ENCODE results near the gene ADAP1.
"Not testable (repeated sequence)": the region's sequence is repeated elsewhere in the genome, so short reads cannot be mapped to it uniquely, and the experiment has no call there.

ADAP1 gene

GRCh38 chr7:974820-975681, 20.6 kb upstream of the ADAP1 start, which contains the start of gene COX19:
TSS of gene COX19 (minus strand) at chr7:975549. CDS start at chr7:975509, 40 bp downstream.
- no peak for DNase-seq (ENCODE audit: low read depth)

DNA sequence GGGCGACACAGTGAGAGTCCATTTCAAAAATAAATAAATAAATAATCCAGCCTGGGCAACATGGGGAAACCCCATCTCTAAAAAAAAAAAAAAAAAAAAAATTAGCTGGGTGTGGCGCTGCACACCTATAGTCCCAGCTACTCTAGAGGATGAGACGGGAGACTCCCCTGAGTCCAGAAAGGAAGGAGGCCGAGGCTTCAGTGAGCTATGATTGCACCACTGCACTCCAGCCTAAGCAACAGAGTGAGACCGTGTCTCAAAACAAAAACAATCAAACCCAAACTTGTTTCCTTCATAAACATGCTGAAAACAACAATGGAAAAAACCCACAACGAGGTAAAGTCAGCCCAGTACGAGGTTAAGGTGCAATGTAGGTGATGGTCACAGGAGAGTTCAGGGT, 19.7 kb upstream of the ADAP1 start:
- no peak for DNase-seq (ENCODE audit: low read depth)

DNA sequence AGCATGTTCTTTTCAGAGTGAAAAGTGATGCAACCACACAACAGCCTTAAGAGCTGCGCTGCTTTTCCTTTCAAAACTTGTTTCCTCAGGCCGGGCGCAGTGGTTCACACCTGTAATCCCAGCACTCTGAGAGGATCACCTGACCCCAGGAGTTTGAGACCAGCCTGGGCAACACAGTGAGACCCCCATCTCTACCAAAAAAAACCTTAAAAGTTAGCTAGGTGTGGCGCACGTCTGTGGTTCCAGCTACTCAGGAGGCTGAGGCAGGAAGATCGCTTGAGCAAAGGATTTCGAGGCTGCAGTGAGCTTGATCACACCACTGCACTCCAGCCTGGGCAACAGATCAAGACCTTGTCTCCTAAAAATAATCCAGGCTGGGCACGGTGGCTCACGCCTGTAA, 18.8 kb upstream of the ADAP1 start:
- no peak for DNase-seq (ENCODE audit: low read depth)

- DNase-seq (ENCODE audit: low read depth), result no peak
These were observed 18.3 kb upstream of the ADAP1 start for GRCh38 chr7:972676-973309.

DNA sequence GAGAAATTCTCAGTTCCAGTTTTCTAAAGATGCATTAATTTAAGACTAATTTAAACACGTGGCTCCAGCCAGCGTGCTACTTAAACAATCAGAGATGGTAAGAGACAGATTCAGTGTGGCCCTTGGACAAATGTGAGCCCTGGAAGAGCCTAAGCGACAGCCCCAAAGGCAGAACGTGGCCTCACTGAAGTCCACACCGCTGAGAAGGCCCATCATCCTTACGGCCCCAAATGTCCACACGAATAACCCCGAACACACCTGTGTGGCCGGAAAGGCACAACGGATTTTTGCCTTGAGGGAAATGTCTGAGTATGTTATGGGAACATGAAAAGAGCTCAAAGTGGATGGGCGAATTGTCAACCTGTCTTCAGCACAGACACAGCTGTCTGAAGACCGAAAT, 17.6 kb upstream of the ADAP1 start:
- DNase-seq (ENCODE audit: low read depth), result no peak

GRCh38 chr7:970744-971143, 16.3 kb upstream of the ADAP1 start:
- no peak for DNase-seq (ENCODE audit: low read depth)

GRCh38 chr7:969403-969802, 14.9 kb upstream of the ADAP1 start:
- no peak for DNase-seq (ENCODE audit: low read depth)

DNA sequence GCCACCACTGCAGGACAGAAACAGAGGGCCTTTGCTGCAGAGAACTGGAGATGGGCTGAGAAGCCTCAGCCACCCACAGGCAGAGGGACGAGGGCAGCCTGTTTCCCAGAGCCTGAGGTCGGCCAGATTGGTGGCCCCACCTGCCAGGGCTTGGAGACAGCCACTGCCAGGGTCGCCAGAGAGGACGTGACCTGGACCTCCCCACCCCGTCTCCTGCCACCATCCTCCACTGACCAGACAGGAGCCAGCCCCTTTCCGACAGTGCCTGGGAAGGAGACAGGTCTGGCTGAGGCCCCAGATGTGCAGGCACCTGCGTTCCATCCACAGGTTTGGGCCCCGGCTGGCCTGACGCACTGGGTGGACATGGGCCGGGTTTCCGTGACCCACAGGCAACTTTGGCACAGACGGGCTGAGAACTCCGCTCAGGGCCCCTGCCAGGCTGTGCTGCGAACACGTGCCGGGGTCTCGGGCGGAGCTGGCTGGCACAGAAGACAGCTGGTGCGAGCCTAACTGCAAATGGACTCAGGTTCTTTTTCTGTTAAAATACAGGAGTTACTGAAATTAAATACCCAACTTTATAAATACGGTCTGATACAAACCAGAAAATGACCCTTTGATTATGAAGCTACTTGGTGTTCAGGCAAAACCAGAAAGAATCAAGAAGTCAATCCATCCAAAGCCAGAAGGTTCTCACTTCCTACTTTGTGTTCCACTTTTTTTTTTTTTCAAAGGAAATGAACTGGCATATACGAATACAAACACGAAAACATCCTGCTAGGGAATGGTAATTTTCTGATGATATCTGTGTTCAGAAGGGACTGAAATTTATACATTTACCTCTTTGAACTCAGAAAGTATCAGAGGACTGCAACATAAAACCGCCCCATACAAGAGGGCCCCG, 14.0 kb upstream of the ADAP1 start:
- DNase-seq (ENCODE audit: low read depth), result no peak

DNA sequence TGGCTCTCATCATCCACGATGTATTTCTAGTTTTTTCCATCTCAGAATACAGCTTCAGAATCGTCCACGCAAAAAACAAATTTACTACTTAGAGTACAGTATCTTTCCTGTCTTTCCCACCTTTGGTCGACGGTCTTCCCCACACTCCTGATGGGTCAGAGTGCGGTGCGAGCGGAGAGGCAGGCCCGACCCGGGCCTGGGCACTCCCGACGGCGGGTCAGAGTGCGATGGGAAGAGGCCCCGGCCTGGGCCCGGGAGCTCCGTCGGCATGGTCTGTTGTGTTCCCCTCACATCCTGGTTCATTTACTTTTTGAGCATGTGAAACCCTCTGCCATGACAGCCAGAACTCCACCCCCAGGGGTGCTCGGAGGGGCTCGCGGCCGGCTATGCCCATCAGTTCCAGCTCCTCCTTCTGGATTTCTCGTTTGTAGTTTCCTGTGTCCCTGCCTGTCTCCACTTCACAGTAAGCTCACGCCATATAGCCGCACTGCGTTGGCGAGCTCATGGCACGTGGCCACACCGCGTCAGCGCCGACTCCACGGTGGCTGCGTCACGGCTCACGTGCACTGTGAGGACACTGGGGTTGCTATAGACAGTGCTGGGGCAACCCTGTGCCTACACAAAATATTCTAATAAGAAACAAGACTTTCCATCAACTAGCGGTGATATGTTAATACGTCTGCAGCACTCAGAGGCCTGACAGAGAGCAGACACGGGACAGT, 13.0 kb upstream of the ADAP1 start:
- DNase-seq (ENCODE audit: low read depth), result no peak

- no peak for DNase-seq (ENCODE audit: low read depth)
These were observed 12.0 kb upstream of the ADAP1 start for GRCh38 chr7:966291-967069.

DNA sequence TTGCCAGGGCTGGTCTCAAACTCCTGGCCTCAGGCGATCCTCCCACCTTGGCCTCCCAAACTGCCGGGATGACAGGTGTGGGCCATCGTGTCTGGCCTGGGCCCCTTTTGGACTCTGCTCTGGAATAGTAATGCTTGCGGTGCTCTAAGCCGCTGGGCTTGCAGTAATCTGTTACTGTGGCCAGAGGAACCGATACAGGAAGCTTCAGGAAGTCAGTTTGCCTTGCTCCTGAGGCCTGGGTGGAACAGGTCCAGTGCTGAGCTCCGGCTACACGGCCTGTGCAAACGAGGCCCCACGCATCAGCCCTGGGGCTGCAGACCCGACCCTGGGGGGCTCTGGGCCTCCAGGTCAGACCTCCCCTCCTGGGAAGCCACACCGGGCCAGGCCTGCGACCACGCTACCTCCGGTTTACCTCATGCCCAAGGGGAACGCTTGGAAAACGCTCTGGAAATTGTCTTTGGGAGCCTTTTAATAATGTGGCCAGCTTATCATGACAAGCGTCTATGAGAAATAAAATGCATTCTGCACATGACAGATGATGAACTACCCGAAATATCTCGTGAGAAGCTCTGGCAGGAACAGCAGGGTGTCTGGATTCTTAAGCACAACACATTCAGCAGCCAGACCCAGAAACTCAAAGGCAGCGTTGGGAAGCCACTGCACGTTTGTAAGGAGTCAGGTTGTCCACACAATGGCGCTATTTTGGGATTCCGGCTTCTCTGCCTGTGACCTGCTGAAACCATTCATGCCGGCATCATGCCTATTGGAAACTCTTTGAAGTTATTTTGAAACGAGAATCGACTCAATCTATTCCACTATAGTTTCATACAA, 10.1 kb upstream of the ADAP1 start:
- DNase-seq (ENCODE audit: low read depth), result peak; percentile 35

DNA sequence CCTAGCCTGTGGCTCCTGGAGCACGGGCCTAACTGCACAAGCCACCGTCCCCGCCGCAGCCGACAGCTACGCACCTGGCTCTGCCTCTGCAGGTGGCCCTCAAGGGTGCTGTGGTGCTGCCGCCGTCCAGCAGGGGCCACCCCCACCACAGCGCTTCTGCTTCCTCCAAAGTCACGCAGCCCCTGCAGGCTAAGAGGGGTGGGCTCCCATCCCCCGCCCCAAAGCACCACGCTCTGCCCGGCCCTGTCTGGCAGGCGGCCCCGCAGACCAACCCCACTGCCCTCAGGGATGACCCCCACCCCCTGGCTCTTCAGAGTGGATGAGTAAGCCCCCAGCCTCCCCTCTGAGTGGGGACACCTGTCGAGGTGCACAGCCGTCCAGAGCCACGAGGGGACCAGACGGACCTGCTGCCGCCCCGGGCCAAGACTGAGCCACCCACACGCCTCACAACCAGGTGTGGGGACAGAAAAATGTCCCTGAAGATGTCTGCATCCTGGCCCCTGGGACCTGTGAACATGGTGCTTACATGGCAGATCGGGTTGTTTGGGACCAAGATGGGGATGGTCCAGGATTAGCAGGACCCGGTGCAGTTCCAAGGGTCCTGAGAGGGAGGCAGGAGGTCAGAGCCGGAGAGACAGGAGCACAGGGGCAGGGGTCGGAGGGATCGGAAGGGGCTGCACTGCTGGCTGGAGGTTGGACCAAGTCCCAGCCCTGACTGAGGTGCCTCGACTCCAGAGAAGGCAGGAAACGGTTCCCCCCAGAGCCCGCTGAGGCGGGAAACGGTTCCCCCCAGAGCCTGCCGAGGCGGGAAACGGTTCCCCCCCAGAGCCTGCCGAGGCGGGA, 9.0 kb upstream of the ADAP1 start:
- no peak for DNase-seq (ENCODE audit: low read depth)

DNA sequence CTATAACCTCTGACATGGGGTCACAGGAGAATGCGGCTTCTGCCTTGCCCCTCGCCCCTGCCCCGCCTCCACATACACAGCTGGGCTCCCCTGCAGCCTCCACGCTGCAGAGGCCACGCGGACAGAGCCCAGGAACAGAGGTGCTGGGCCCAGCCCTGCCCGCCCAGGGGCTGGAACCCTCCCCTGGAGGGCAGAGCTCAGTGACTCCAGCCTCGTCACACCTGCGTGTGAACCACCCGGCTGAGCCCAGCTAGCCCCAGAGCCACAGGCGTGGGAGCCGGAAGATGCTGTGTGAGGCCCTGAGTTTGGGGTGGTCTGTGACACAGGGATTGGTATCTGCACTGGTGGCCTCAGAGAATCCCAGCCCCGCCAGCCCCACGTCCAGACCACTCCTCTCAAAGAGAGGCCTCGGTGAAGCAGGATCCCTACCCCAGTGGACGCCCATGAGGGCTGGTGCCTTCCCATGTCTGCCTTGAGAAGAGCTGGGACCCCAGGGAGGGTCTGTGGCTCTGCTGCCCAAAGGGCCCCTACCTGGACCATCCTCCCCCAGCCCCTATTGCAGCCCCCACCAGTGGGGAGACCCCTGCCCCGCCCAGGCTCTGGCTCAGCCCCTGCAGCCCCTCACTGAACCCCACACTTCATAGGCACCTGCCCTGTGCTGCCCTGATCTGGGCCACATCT, 8.1 kb upstream of the ADAP1 start:
- no peak for DNase-seq (ENCODE audit: low read depth)

- no peak for DNase-seq (ENCODE audit: low read depth)
These were observed 7.3 kb upstream of the ADAP1 start for GRCh38 chr7:961546-962400.

GRCh38 chr7:960972-961371, 6.5 kb upstream of the ADAP1 start:
- not testable (repeated sequence) for DNase-seq (ENCODE audit: low read depth)

DNA sequence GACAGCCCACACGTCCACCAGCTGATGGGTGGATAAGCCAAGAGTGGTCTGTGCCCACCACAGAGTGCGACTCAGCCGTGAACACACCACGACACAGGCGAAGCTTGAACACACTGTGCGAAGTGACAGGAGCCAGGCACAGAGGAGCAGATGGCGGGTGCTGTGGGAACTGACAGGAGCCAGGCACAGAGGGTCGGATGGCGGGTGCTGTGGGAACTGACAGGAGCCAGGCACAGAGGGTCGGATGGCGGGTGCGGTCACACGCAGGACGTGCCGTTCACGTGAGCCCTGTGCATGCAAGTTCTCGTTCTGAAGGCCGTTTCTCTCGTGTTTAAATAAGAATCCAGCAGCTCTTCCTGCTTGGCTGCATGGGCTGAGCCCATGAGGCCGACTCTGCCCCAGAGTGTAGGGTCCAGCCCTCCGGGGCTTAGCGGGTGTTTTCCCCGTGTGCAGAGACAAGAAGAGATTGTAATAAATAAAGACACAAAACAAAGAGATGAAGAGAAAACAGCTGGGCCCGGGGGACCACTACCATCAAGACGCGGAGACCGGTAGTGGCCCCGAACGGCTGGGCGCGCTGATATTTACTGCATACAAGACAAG, 5.9 kb upstream of the ADAP1 start:
- DNase-seq (ENCODE audit: low read depth), result no peak

GRCh38 chr7:959740-960139, 5.3 kb upstream of the ADAP1 start:
- not testable (repeated sequence) for DNase-seq (ENCODE audit: low read depth)
